Measurements from ENCODE around the gene RNF144A. TPM values are rescaled to one million over a fixed set of nuclear protein-coding genes. Genes with fewer than 3 reads are reported as not detected.

The RNF144A gene
- total RNA-seq, 1 donor from 2014 or later = 22.2 TPM

- no peak for DNase-seq (ENCODE audit: low spot score)
Measured at GRCh38 chr2:6945821-6946220, 28.6 kb downstream of the RNF144A start.

- DNase-seq (ENCODE audit: low spot score) = no peak
Measured at GRCh38 chr2:6946722-6947121, 29.5 kb downstream of the RNF144A start.

GRCh38 chr2:6947929-6948676 is 30.9 kb downstream of the RNF144A start:
- no peak for DNase-seq (ENCODE audit: low spot score)

GRCh38 chr2:6948677-6949351 is 31.6 kb downstream of the RNF144A start:
- DNase-seq (ENCODE audit: low spot score) = no peak

- no peak for DNase-seq (ENCODE audit: low spot score)
Measured at GRCh38 chr2:6951046-6951445, 33.8 kb downstream of the RNF144A start.

GRCh38 chr2:6952101-6952500 is 34.9 kb downstream of the RNF144A start:
- no peak for DNase-seq (ENCODE audit: low spot score)

GRCh38 chr2:6954586-6954985 is 37.4 kb downstream of the RNF144A start:
- no peak for DNase-seq (ENCODE audit: low spot score)

GRCh38 chr2:6955511-6956136 is 38.4 kb downstream of the RNF144A start:
- DNase-seq (ENCODE audit: low spot score) = no peak

GRCh38 chr2:6956566-6956965 is 39.4 kb downstream of the RNF144A start:
- no peak for DNase-seq (ENCODE audit: low spot score)

- no peak for DNase-seq (ENCODE audit: low spot score)
Measured at GRCh38 chr2:6957031-6957714, 40.0 kb downstream of the RNF144A start.

GRCh38 chr2:6957910-6958615 is 40.9 kb downstream of the RNF144A start:
- DNase-seq (ENCODE audit: low spot score) = no peak

- no peak for DNase-seq (ENCODE audit: low spot score)
Measured at GRCh38 chr2:6958616-6959235, 41.5 kb downstream of the RNF144A start.

GRCh38 chr2:6959751-6960150 is 42.5 kb downstream of the RNF144A start:
- no peak for DNase-seq (ENCODE audit: low spot score)

GRCh38 chr2:6960659-6961058 is 43.4 kb downstream of the RNF144A start:
- DNase-seq (ENCODE audit: low spot score) = no peak

GRCh38 chr2:6963727-6964126 is 46.5 kb downstream of the RNF144A start:
- DNase-seq (ENCODE audit: low spot score) = no peak

- no peak for DNase-seq (ENCODE audit: low spot score)
Measured at GRCh38 chr2:6965071-6965795, 48.0 kb downstream of the RNF144A start.

GRCh38 chr2:6966446-6966940 is 49.3 kb downstream of the RNF144A start:
- no peak for DNase-seq (ENCODE audit: low spot score)

- DNase-seq (ENCODE audit: low spot score) = no peak
Measured at GRCh38 chr2:6967301-6967700, 50.1 kb downstream of the RNF144A start.

GRCh38 chr2:6968319-6969100 is 51.3 kb downstream of the RNF144A start:
- no peak for DNase-seq (ENCODE audit: low spot score)
